H1 (cell line): Measurements from ENCODE around the gene KCNH6. TPM values are rescaled to one million over a fixed set of nuclear protein-coding genes. Genes with fewer than 3 reads are reported as not detected.

Source experiments
- CTCF ChIA-PET: fragments of 300-600 bp; sonication (Branson Sonifier 250); formaldehyde crosslinking; loops from one replicate; lab custom pipeline; 2021; ENCODE audit not compliant: partially characterized antibody; lab: Charles Lee
- POLR2A ChIA-PET: fragments of 300-600 bp; sonication (Branson Sonifier 250); formaldehyde crosslinking; loops from one replicate; lab custom pipeline; 2021; ENCODE audit warnings: inconsistent platforms; ENCODE audit not compliant: partially characterized antibody; lab: Charles Lee
- DNase-seq, 2 experiments: peaks; one replicate each; pipeline versions ENCODE4 v3.0.0 to v3.0.0-alpha.2; 2010 to 2022; ENCODE audit warnings: low spot score in 2 of 2, low read depth in 1 of 2, mixed read lengths in 1 of 2
- FAIRE-seq: peaks from 2 replicates; lab custom pipeline; 2011; peaks lifted over from hg19 to GRCh38; lab: Jason Lieb, UNC
- H2AFZ ChIP-seq: 2 replicates; pipeline ENCODE4 v1.8.1; 2012; ENCODE audit warnings: low read length, inconsistent platforms
- H2AK5ac ChIP-seq: 2 replicates; pipeline ENCODE4 v1.6.1; 2013; ENCODE audit warnings: low read depth, low read length
- H2BK120ac ChIP-seq: replicated peaks from 2 replicates; pipeline ENCODE3; 2013; ENCODE audit warnings: low read depth, low read length, inconsistent platforms
- H2BK12ac ChIP-seq: 2 replicates; pipeline ENCODE4 v1.6.1; 2013; ENCODE audit warnings: low read depth, low read length
- H2BK15ac ChIP-seq: 2 replicates; pipeline ENCODE4 v1.6.1; 2013; ENCODE audit warnings: low read length
- H2BK20ac ChIP-seq: 2 replicates; pipeline ENCODE4 v1.6.1; 2013; ENCODE audit warnings: low read length
- H2BK5ac ChIP-seq: 2 replicates; pipeline ENCODE4 v1.6.1; 2013; ENCODE audit warnings: low read depth, low read length
- H3K14ac ChIP-seq: 2 replicates; pipeline ENCODE4 v1.6.1; 2013; ENCODE audit warnings: inconsistent platforms; ENCODE audit not compliant: insufficient read length
- H3K18ac ChIP-seq: 2 replicates; pipeline ENCODE4 v1.6.1; 2013; ENCODE audit warnings: low read length; ENCODE audit errors: extremely low read depth
- H3K23ac ChIP-seq: 2 replicates; pipeline ENCODE4 v1.6.1; 2013; ENCODE audit warnings: inconsistent platforms; ENCODE audit not compliant: insufficient read length
- H3K23me2 ChIP-seq: 2 replicates; pipeline ENCODE4 v1.6.1; 2013; ENCODE audit warnings: low read depth, low read length
- H3K27ac ChIP-seq: 2 replicates; pipeline ENCODE4 v1.6.1; 2011; ENCODE audit warnings: low read depth, low read length, inconsistent platforms
- H3K27me3 ChIP-seq, 4 experiments: replicated peaks in 1 of 4; 1 replicate in 1 of 4; 2 replicates in 3 of 4; pipeline versions ENCODE4 v1.6.1 to v1.8.1; 2011 to 2013; ENCODE audit warnings: low read length in 3 of 4, mild to moderate bottlenecking in 3 of 4, inconsistent platforms in 2 of 4, mixed read lengths in 2 of 4, moderate library complexity in 1 of 4; ENCODE audit not compliant: control insufficient read depth in 3 of 4, insufficient read depth in 3 of 4; ENCODE audit errors: extremely low read depth in 1 of 4
- H3K36me3 ChIP-seq, 4 experiments: 2 replicates each; pipeline versions ENCODE4 v1.6.1 to v1.8.1; 2011 to 2013; ENCODE audit warnings: mild to moderate bottlenecking in 4 of 4, low read length in 3 of 4, moderate library complexity in 2 of 4, control low read depth in 1 of 4, inconsistent platforms in 1 of 4; ENCODE audit not compliant: insufficient read depth in 4 of 4, control insufficient read depth in 2 of 4
- H3K4ac ChIP-seq: replicated peaks from 2 replicates; pipeline ENCODE3; 2013; ENCODE audit warnings: low read length, low read depth, mixed read lengths, inconsistent platforms; ENCODE audit not compliant: insufficient read length
- H3K4me1 ChIP-seq, 4 experiments: replicated peaks in 1 of 4; 1 replicate in 1 of 4; 2 replicates in 3 of 4; pipeline versions ENCODE4 v1.6.1 to v1.8.1; 2011 to 2013; ENCODE audit warnings: low read length in 3 of 4, inconsistent platforms in 2 of 4, mixed read lengths in 1 of 4; ENCODE audit not compliant: insufficient read depth in 4 of 4, control insufficient read depth in 3 of 4
- H3K4me2 ChIP-seq, 2 experiments: 2 replicates each; pipeline versions ENCODE4 v1.6.1 to v1.8.1; 2011 to 2013; ENCODE audit warnings: low read depth in 2 of 2, low read length in 2 of 2, control low read depth in 1 of 2, inconsistent platforms in 1 of 2, mild to moderate bottlenecking in 1 of 2; ENCODE audit not compliant: insufficient read depth in 1 of 2
- H3K4me3 ChIP-seq, 4 experiments: fragments of 200-600, 300-600 bp in 1 of 4; sonication (generic), shearing (Covaris generic), sonication (Bioruptor Twin) in 1 of 4; 2 replicates each; pipeline versions ENCODE4 v1.5.1 to v1.8.1; 2011 to 2016; ENCODE audit warnings: low read length in 4 of 4, low read depth in 3 of 4, control low read depth in 2 of 4, inconsistent platforms in 2 of 4, mild to moderate bottlenecking in 2 of 4, mixed read lengths in 1 of 4, moderate library complexity in 1 of 4; ENCODE audit not compliant: insufficient read depth in 2 of 4; ENCODE audit errors: extremely low read depth in 1 of 4
- H3K56ac ChIP-seq: replicated peaks from 2 replicates; pipeline ENCODE3; 2013; ENCODE audit warnings: low read depth, mild to moderate bottlenecking, mixed read lengths, low read length, inconsistent platforms; ENCODE audit not compliant: insufficient read length
- H3K79me1 ChIP-seq: 2 replicates; pipeline ENCODE4 v1.6.1; 2013; ENCODE audit warnings: low read depth, low read length, control low read depth
- H3K79me2 ChIP-seq, 2 experiments: 2 replicates each; pipeline versions ENCODE4 v1.6.1 to v1.8.1; 2012 to 2013; ENCODE audit warnings: low read length in 2 of 2, mild to moderate bottlenecking in 2 of 2, inconsistent platforms in 1 of 2; ENCODE audit not compliant: insufficient read depth in 2 of 2, control insufficient read depth in 1 of 2
- H3K9ac ChIP-seq, 4 experiments: replicated peaks in 1 of 4; 1 replicate in 1 of 4; 2 replicates in 3 of 4; pipeline versions ENCODE4 v1.6.1 to v1.8.1; 2011 to 2013; ENCODE audit warnings: low read depth in 3 of 4, low read length in 3 of 4, control low read depth in 2 of 4, mild to moderate bottlenecking in 2 of 4, moderate library complexity in 2 of 4, inconsistent platforms in 1 of 4; ENCODE audit errors: extremely low read depth in 1 of 4
- H3K9me3 ChIP-seq, 2 experiments: 2 replicates each; pipeline versions ENCODE4 v1.6.1 to v1.8.1; 2012 to 2013; ENCODE audit warnings: mild to moderate bottlenecking in 2 of 2, moderate library complexity in 2 of 2, control low read depth in 1 of 2, inconsistent platforms in 1 of 2, low read depth in 1 of 2, low read length in 1 of 2, mixed read lengths in 1 of 2; ENCODE audit not compliant: insufficient read depth in 2 of 2
- H4K20me1 ChIP-seq, 2 experiments: replicated peaks in 1 of 2; 2 replicates each; pipeline versions ENCODE3 to v1.8.1; 2011 to 2013; ENCODE audit warnings: inconsistent platforms in 2 of 2, low read length in 2 of 2, mild to moderate bottlenecking in 1 of 2; ENCODE audit not compliant: insufficient read depth in 2 of 2, control insufficient read depth in 1 of 2
- H4K5ac ChIP-seq: 2 replicates; pipeline ENCODE4 v1.6.1; 2013; ENCODE audit warnings: low read length, low read depth, mixed read lengths, inconsistent platforms; ENCODE audit not compliant: insufficient read length
- H4K8ac ChIP-seq: 2 replicates; pipeline ENCODE4 v1.8.0; 2013; ENCODE audit warnings: mild to moderate bottlenecking, moderate library complexity, low read length, inconsistent platforms; ENCODE audit not compliant: insufficient read depth; ENCODE audit errors: extremely low read depth
- H4K91ac ChIP-seq: replicated peaks from 2 replicates; pipeline ENCODE3; 2013; ENCODE audit warnings: low read length, mixed read lengths, inconsistent platforms; ENCODE audit not compliant: insufficient read length
- CBX8 ChIP-seq: fragments of 300-800, 300-1000 bp; sonication (generic); IDR thresholded peaks from 2 replicates; pipeline ENCODE4 v1.7.1; 2016; ENCODE audit warnings: low read depth, low read length, borderline replicate concordance
- CEBPB ChIP-seq: IDR thresholded peaks from 2 replicates; pipeline ENCODE4 v1.6.1; 2012; ENCODE audit warnings: low read depth, low read length
- FOSL1 ChIP-seq: IDR thresholded peaks from 2 replicates; pipeline ENCODE4 v1.6.1; 2011; ENCODE audit warnings: mild to moderate bottlenecking, low read depth, low read length, moderate library complexity; ENCODE audit not compliant: insufficient read depth
- JUND ChIP-seq: IDR thresholded peaks from 2 replicates; pipeline ENCODE4 v1.6.1; 2011; ENCODE audit warnings: mild to moderate bottlenecking, improper control_type of control experiment, low read length
- KDM4A ChIP-seq: IDR thresholded peaks from one replicate; pipeline ENCODE4 v1.7.1; 2012; ENCODE audit warnings: low read depth, mild to moderate bottlenecking, moderate library complexity, low read length, inconsistent platforms; ENCODE audit not compliant: severe bottlenecking
- MAFK ChIP-seq: IDR thresholded peaks from 2 replicates; pipeline ENCODE4 v1.6.1; 2012; ENCODE audit warnings: low read depth, mild to moderate bottlenecking, improper control_type of control experiment, low read length
- NRF1 ChIP-seq: IDR thresholded peaks from 2 replicates; pipeline ENCODE4 v1.6.1; 2011; ENCODE audit warnings: mild to moderate bottlenecking, low read depth, low read length, improper control_type of control experiment
- PHF8 ChIP-seq: fragments of 200-600 bp; sonication (generic); conservative IDR thresholded peaks from 2 replicates; pipeline ENCODE4 v1.7.1; 2012; ENCODE audit warnings: low read depth, mild to moderate bottlenecking, inconsistent platforms, low read length, moderate library complexity
- POLR2A ChIP-seq, 2 experiments: IDR thresholded peaks; 1 replicate in 1 of 2; 2 replicates in 1 of 2; pipeline ENCODE4 v1.6.1; 2011; ENCODE audit warnings: low read depth in 2 of 2, low read length in 2 of 2, mild to moderate bottlenecking in 2 of 2; ENCODE audit errors: control extremely low read depth in 1 of 2
- SIRT6 ChIP-seq: IDR thresholded peaks from one replicate; pipeline ENCODE4 v1.7.1; 2012; ENCODE audit warnings: low read length, inconsistent platforms
- SP1 ChIP-seq: IDR thresholded peaks from 2 replicates; pipeline ENCODE4 v1.6.1; 2011; ENCODE audit warnings: low read depth, low read length
- SUZ12 ChIP-seq: fragments of 200-600 bp; sonication (generic); IDR thresholded peaks from 2 replicates; pipeline ENCODE4 v1.6.1; 2012; ENCODE audit warnings: mild to moderate bottlenecking, inconsistent platforms, low read length, moderate library complexity, mixed read lengths
- TBP ChIP-seq: IDR thresholded peaks from 2 replicates; pipeline ENCODE4 v1.6.1; 2011; ENCODE audit warnings: low read depth, low read length, improper control_type of control experiment
- ZNF274 ChIP-seq: IDR thresholded peaks from 2 replicates; pipeline ENCODE4 v1.7.0; 2012; ENCODE audit warnings: low read length, borderline replicate concordance; ENCODE audit errors: extremely low read depth
- WGBS, 2 experiments: shearing (Covaris generic) in 1 of 2; methylation state at CpG; one replicate each; pipeline versions ENCODE4 v1.1.6 to v1.1.7; 2013 to 2015; ENCODE audit warnings: low lambda C conversion rate in 2 of 2, mixed read lengths in 2 of 2, inconsistent platforms in 1 of 2, low coverage in 1 of 2, missing lambda C conversion rate in 1 of 2; ENCODE audit not compliant: insufficient replicate concordance in 2 of 2, insufficient coverage in 1 of 2, insufficient read length in 1 of 2; ENCODE audit errors: extremely low coverage in 1 of 2, missing lambda C conversion rate in 1 of 2; 5-methylcytosine and 5-hydroxymethylcytosine counted together
- polyA plus RNA-seq, 7 experiments: library from polyadenylated mRNA; depleted of rRNA in 3 of 7; stranded (reverse) in 5 of 7; unstranded in 2 of 7; fragments of >200 nt in 5 of 7; fragments of 200-250 nt in 2 of 7; gene quantifications; 1 replicate in 5 of 7; 2 replicates in 1 of 7; 4 replicates in 1 of 7; pipeline versions ENCODE4 v1.2.1 to v1.2.3, GENCODE V29; 2011 to 2013; ENCODE audit warnings: missing spikeins in 2 of 7, mixed read lengths in 2 of 7
- total RNA-seq: library from RNA; stranded (reverse); fragmentation: NEBNext Ultra II Directional; extraction: Animal tissue kit (Norgen Biotek cat#: 25700); gene quantifications from 2 replicates; pipeline ENCODE4 v1.2.1, GENCODE V29; 2021
- TF ChIP-seq, protein P1 (sequence below): IDR thresholded peaks from 2 replicates; pipeline ENCODE4 v1.6.1; 2011; ENCODE audit warnings: low read depth, mild to moderate bottlenecking, low read length; ENCODE audit not compliant: insufficient read depth

KCNH6 gene
- total and polyA plus RNA-seq, 2 of the 8 experiments (the other 6 are each of a cell fraction or from before 2014, with no cell fraction given): 1.8 to 3.6 TPM

DNA sequence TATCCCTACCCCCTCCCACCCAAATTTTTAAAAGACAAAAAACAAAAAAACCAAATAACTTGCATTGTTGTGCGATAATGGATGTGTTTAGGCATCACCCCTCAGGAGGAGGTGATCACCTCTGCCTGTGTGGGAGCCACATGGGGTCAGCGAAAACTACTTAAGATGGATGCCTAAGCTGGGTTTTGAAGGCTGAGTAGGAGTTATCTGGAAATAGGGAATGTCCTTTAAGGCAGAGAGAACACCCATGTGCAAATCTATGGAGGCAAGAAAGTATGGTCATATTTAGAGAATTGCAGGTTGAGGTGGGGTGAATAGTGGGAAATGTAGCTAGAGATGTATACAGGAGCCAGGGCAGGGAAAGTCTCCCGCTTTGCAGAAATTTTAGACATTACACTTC, 72.0 kb downstream of the KCNH6 start:
- no peak overlapping the region for H3K14ac ChIP-seq
- no peak overlapping the region for H3K56ac ChIP-seq
- no peak overlapping the region for H3K9ac ChIP-seq
- no peak overlapping the region for H2BK20ac ChIP-seq
- H3K4me2 ChIP-seq: no peak overlapping the region
- H3K4me3 ChIP-seq: no peak overlapping the region
- no peaks in the 10 kb centered on the region for H3K27me3 ChIP-seq
- H2AK5ac ChIP-seq: no peak overlapping the region
- no peak overlapping the region for H4K91ac ChIP-seq
- no peaks in the 10 kb centered on the region; the same call in 1 of the 2 replicates for H3K79me1 ChIP-seq
- H4K8ac ChIP-seq: no peak overlapping the region
- FAIRE-seq (no peak), DNase-seq (no peak)
- H2BK15ac ChIP-seq: no peak overlapping the region
- ChIA-PET CTCF (interaction anchor here (0.8 kb wide), 1 partner anchor 101 kb away, joined by 5 read pairs; no protein-coding TSS in a partner anchor), POLR2A (interaction anchor here (1.9 kb wide), 1 partner anchor 16 kb away, joined by 5 read pairs; no protein-coding TSS in a partner anchor)
- H3K23ac ChIP-seq: no peak overlapping the region
- H3K9me3 ChIP-seq: no peaks in the 10 kb centered on the region
- H4K20me1 ChIP-seq: peaks cover 0 to 2% of the 10 kb centered on the region in 2 experiments
- no peak overlapping the region for H2BK5ac ChIP-seq
- H3K4ac ChIP-seq: no peak overlapping the region
- no peak overlapping the region for H2AFZ ChIP-seq
- H3K27ac ChIP-seq: no peak overlapping the region
- H2BK120ac ChIP-seq: no peak overlapping the region
- no peak overlapping the region for H4K5ac ChIP-seq
- 90% methylated on average over 3 of the region's 3 CpGs; no CpG with 5 or more reads in 1 of the 2 experiments for WGBS, 2 experiments
- no peaks in the 10 kb centered on the region; a peak in 1 of 7 replicates for H3K4me1 ChIP-seq
- H3K36me3 ChIP-seq: peaks cover 3 to 14% (median 12%) of the 10 kb centered on the region in 4 experiments; a peak in 5 of 8 replicates
- H3K18ac ChIP-seq: no peak overlapping the region
- no peak overlapping the region for H2BK12ac ChIP-seq
- no peaks in the 10 kb centered on the region for H3K79me2 ChIP-seq
- no peaks in the 10 kb centered on the region; the same call in 1 of the 2 replicates for H3K23me2 ChIP-seq
- TF ChIP-seq NRF1 (no peak), JUND (no peak), MAFK (no peak), SUZ12 (no peak), FOSL1 (no peak), SP1 (no peak), PHF8 (no peak), SIRT6 (no peak), ZNF274 (no peak), CEBPB (no peak), TBP (no peak), CBX8 (no peak), KDM4A (no peak), POLR2A (IDR thresholded peaks at IDR 0.05; ENCODE audit: control extremely low read depth in 1 of 2, low read depth in 2 of 2, low read length in 2 of 2) (no peak)
- TF ChIP-seq, protein P1, sequence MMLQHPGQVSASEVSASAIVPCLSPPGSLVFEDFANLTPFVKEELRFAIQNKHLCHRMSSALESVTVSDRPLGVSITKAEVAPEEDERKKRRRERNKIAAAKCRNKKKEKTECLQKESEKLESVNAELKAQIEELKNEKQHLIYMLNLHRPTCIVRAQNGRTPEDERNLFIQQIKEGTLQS: no peak
